T1000 (cell line): Measurements from ENCODE around the gene DOCK1.
"Not testable (repeated sequence)": the region's sequence is repeated elsewhere in the genome, so short reads cannot be mapped to it uniquely, and the experiment has no call there.

Source experiments
- DNase-seq: peaks from one replicate; lab custom pipeline; 2025; ENCODE audit warnings: mixed read lengths; lab: John Stamatoyannopoulos, UW

The DOCK1 gene

GRCh38 chr10:126903656-126904360 is 1.4 kb upstream of the DOCK1 start:
- no peak for DNase-seq

GRCh38 chr10:126904516-126904817 is 761 bp upstream of the DOCK1 start:
- no peak for DNase-seq

DNA sequence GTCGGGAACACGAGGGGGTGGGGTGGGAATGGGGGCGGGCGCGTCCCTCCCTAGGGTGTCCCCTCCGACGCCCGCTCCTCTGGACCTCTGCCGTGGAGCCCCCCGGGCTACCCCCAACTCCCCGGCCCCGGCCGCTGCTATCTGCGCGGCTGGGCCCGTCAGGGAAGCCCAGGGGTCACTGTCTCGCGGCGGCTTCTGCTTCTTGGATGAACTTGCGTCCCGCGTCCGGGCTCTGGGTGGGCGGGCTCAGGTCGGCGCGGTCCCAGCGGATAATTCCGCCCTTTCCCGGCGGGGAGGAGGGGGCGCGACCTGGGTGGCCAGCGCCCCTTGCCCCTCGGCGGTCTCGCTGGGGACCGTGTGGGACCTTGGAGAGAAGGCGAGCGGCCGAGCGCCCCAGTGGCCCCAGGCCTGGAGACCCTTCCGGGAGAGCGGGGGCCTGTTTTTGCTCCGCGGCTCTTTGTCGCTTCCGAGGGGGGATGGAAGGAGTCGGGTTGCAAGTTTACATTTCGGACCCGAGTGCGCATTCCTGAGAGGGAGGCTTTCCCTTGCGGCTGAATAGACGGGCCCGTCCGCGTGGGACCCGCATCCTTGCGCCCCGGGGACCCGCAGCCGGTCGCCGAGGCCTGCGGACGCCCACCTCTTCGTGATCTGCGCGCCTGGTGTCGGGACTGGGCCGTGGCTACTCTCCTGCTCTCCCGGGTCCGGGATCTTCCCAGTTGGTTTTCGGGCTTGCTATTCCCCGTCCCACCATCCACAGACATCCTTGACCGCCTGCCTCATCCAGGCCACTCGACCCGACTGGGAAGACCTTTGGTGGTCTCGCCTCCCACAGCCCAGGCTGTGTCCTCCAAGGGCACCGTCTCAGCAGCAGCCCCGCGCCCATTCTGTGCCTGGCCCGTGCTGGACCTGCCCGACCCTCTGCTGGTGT is 812 bp downstream of the DOCK1 start:
- DNase-seq = no peak

- no peak for DNase-seq
Observed at GRCh38 chr10:126906704-126907422, 1.6 kb downstream of the DOCK1 start.

DNA sequence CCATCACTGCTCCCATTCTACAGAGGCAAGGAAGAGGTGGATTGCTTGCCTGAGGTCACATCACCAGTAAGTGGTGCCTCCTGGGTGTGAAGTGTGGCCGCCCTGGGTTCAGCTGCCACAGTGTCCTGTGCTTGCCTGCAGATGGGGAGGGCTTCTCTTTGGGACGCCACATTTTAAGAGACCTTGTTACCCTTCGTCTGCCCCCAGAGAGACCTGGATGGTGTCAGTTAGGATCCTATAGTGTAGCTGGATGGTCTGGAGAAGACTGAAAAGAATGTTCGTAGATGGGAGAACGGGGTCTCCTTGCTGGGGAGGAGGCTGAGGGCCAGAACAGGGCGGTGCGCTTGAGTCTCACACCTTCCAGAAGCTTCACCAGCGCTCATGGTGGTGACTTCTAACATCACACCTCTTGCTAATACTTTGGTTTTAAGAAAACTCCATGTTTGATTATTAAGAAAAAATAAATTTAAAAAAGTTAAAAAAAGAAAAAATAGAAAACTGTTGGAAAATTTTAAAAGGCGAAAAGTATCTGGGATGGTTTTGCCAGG is 2.3 kb downstream of the DOCK1 start:
- no peak for DNase-seq

- DNase-seq = no peak
Observed at GRCh38 chr10:126908225-126908624, 3.0 kb downstream of the DOCK1 start.

DNA sequence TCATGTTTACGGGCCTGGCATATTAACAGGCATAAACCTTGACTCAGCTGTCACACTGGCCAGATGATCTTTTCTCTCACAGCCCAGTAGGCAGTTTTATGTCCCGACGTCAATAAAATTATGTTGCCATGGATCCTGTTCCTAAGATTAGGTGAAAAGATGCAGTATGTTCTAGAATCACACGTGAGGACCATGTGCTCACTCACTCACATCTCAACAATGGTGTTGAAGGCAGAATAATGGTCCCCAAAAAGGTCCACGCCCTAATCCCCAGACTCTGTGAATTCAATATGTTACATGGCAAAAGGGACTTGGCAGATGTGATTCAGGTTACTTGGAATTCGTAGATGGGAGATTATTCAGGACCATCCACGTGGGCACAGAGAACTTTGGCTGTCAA is 3.5 kb downstream of the DOCK1 start:
- no peak for DNase-seq

DNA sequence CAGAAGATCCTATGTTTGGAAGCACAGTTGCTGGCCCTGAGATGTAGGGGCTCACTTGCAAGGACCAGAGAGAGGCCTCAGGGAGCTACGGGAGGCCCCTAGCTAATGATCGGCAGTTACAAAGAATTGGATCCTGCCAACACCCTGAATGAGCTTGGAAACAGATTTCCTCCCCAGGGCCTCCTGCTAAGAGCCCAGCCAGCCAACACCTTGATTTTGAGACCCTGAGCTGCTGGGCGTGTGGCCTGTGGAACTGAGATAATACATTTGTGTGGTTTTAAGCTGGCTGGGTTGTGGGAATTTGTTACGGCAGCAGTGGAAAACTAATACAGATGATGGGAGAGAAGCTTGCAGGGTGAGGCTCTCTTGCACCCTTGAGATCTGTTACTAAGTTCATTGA is 3.9 kb downstream of the DOCK1 start:
- DNase-seq = no peak

GRCh38 chr10:126910196-126910595 is 5.0 kb downstream of the DOCK1 start:
- DNase-seq = no peak

- DNase-seq = no peak
Observed at GRCh38 chr10:126910798-126911197, 5.6 kb downstream of the DOCK1 start.

GRCh38 chr10:126911301-126911700 is 6.1 kb downstream of the DOCK1 start:
- no peak for DNase-seq

GRCh38 chr10:126913316-126913715 is 8.1 kb downstream of the DOCK1 start:
- no peak for DNase-seq

- DNase-seq = no peak
Observed at GRCh38 chr10:126914561-126914960, 9.3 kb downstream of the DOCK1 start.

- not testable (repeated sequence) for DNase-seq
Observed at GRCh38 chr10:126916952-126917351, 11.7 kb downstream of the DOCK1 start.

GRCh38 chr10:126917375-126917774 is 12.1 kb downstream of the DOCK1 start:
- no peak for DNase-seq

DNA sequence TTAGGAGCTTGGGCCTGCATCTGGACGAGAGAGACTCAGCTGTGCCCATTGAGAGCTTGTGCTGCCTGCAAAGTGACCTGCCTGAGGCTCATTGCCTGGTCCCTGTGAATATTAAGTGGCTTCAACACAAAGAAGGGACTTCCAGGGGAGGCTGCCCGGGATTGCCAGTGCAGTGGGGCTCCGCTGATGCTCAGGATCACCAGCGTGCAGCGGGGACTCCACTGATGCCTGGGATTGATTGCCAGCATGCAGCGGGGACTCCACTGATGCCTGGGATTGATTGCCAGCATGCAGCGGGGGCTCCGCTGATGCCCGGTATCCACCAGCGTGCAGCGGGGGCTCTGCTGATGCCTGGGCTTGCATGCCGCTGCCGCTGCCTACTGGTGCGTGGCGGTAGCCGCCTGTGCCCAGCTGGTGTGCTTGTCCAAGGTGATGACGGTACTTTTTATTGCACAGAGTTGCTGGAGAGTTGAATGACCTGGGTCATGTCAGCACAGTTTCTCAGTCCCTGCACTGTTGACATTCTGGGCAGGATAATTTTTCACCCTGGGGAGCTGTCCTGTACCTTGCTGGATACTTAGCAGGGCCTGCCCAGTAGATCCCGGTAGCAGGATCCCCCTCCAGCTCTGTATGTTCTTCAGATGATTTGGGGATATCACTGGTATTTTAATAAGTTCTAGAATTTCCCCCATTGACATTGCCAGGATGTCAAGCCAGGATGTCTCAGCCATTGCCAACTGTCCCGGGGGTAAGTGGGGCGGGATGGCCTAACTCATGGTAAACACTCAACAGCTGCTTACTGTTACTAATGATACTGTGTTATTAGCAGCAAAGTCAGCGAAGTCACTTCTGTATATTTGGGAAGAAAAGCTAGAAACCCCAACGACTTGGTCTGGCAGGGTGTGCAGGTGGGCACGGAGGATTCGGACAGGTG is 13.0 kb downstream of the DOCK1 start:
- no peak for DNase-seq

DNA sequence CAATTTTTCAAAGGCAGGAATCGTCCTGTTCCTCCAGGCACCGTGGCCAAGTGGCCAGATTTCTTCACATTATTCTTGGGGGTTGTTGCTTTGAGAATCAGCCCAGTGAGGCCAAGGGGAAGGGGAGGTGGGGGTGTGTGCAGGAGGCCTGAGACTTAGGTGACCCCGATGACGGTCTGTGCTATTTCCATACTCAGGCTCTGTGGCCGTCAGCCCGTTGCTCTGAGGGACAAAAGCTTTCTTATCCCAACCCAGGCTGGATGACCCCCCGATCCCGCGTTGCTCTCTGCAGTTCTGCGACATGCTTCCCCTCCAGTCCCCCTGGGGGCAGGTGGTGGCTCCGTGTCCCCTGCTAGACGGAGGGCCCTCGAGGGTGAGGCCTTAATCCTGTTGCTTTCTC is 14.2 kb downstream of the DOCK1 start:
- no peak for DNase-seq

DNA sequence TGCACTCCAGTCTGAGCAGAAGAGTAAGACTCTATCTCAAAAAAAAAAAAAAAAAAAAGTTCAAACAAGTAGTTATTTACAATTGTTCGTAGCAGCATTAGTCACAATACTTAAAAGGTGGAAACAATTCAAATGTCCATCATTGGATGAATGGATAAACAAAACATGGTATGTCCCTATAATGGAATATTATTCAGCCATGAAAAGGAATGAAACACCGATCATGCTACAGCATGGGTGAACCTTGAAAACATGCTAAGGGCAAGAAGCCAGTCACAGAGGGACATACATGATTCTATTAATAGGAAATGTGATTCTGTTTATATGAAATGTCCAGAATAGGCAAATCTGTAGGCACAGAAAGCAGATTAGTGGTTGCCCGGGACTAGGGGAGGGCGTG is 15.9 kb downstream of the DOCK1 start:
- DNase-seq = no peak

DNA sequence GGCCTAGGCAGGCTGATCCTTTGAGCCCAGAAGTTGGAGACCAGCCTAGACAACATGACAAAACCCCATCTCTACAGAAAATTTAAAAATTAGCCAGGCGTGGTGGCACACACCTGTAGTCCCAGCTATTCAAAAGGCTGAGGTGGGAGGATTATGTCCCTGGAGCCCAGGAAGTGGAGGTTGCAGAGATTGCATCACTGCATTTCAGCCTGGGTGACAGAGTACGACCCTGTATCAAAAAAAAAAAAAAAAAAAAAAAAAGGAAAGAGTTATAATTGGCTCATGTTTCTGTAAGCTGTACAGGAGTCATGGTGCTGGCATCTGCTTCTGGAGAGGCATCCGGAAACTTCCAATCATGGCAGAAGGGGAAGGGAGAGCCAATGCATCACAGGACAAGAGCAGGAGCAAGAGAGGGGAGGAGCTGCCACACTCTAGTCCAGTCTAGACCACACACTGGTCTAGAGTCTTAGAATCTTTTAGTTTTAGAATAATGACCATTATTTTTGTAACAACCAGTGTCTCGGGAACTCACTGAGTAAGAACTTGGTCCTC is 16.8 kb downstream of the DOCK1 start:
- no peak for DNase-seq

GRCh38 chr10:126924180-126924914 is 19.1 kb downstream of the DOCK1 start:
- DNase-seq = no peak
